GM19463 (cell line): ENCODE measurements around the gene NRGN.

Experiments
- ATAC-seq: cut with Tn5 transposase; IDR thresholded peaks from one replicate; pipeline ENCODE4 v1.9.1; 2021; ENCODE audit warnings: mild to moderate bottlenecking, moderate library complexity; ENCODE audit not compliant: unreplicated experiment

The NRGN gene

DNA sequence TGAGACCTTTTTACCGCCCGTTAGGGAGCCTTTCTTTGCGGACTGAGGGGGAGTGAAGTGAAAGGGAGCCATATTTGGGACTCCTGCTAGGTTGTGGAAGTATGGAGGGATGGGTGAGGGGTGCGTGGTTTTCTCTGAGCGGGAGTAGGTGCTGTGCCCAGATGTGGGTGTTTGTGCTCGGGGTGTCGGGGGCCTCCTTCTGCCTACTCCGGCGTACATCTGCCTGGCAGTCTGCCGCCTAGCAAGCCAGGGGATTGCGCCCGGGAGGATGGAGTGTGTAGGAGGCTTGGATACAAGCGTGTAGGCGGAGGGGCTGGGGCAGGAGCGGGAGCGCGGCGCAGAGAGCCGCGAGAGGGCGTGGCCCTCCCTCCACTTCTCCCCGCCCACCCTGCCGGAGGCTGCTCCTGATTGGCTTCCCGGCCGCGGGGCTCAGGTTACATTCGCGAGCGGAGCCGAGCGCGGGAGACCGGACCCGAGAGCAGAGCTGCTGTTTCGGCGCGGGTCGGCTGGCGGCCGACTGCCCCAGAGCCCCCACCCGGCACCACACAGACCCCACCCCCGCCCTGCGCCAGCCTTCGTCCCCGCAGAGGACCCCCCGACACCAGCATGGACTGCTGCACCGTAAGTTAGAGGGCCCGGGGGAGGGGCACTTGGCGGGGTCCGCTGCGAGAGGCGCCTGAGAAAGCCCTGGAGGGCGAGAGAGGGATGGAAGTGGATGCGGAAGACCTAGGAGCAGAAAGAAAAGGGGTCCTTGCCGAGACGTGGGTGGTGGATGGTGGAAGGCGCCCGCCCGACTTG, at the start of gene NRGN:
TSS of gene NRGN (plus strand) at position 464 of the 798 bp plus-strand sequence. CDS start at position 607, 143 bp downstream.
- peak; percentile 99 for ATAC-seq

DNA sequence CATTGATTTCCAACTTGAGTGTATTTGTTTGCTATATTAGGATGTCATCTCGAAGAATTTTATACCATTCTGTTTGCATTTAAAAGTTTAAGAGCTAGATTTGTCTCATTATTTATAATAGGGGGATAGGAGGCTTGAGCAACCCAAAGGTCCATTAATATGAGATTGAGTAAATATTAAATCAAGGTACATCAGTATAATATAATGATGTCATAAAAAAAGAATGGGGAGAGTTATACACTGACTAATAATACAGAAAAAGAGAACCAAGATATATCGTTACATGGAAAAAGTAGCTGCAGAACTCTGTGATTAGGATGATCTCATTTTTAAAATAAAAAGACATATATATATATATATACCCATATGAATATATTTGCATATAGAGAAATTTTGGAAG, 46.6 kb upstream of the NRGN start:
- no peak for ATAC-seq

DNA sequence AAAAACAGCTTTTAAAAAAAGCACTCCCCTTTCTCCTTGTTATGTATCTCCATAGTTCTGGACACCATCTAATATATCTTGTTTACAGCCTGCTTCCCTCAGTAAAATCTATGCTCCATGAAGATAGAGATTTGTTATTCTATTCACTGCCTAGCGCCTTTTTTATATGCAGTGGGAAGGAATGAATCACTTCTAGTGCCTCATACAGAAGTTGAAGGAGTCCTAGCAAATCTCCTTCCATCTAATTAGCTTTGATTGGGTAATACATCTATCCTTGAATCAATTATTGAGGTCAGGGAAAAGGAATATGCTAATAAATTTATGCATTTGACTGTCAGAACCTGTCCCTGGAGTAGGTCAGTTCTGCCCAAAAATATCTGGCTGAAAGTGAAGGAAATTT, 40.2 kb upstream of the NRGN start:
- ATAC-seq: no peak

DNA sequence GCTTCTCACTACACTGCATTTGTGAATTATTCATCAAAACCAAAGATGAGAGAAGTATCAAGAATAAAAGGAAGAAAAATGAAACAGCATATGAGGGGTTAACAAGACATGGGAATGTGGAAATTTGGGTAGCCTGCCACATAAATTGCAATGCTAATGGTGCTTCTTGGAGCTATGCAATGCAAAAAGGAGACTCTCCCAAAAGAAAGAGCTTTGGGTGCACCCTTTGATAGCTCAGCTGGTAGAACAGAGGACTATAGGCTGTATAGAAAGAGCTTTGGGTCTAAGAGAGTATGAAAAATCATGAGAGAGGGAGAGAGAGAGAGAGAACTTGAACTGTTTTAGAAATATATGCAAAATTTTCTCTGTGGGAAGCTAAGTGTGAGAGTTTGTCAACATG, 39.7 kb upstream of the NRGN start:
- ATAC-seq: no peak

DNA sequence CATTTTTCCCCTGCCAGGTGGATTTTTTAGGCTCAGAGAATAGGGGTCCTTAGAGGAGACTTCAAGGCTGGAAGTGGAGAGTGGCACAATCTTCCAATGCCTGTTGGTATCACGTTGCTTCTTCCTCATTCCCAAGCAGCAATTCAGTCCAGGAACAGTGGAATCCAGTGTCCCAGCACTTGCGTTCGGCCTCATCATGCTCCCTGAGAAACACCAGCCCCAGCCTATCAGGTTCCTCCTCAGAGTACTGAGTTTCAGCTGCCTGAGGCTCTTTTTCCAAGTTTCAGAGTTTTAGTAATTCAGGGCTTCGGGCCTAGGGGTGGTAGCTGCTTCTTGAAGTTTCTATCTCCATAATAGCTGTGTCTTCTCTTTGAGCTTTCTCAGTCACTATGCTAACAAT, 31.9 kb upstream of the NRGN start:
- ATAC-seq: no peak

DNA sequence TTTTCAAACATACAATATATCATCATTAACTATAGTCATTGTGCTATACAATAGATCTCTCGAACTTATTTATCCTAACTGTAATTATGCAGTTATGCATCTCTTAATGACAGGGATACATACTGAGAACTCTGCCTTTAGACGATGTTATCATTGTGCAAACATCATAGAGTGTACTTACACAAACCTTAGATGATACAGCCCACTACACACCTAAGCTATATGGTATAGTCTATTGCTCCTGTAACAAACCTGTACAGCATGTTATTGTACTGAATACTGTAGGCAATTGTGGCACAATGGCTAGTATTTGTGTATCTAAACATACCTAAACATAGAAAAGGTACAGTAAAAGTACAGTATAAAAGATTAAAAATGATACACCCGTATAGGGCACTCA, 27.4 kb upstream of the NRGN start:
- ATAC-seq: no peak

DNA sequence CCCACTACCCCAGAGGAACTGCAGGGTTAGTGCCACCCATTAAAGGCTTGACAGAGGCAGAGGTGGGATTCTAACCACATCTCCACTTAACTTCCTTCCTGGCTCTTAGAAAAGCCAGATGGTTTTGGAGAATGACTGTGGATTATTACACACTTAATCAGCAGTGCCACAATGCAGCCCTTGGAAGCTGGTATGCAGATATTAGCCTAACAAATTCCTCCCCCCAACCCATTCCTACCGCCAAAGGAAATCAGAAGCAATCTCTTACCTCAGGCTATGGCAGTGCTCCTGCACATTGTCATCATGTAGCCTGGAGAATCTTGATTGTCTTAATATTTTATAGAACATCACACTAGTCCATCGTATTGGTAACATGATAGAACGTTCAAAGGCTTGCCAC, 23.2 kb upstream of the NRGN start:
- no peak for ATAC-seq

DNA sequence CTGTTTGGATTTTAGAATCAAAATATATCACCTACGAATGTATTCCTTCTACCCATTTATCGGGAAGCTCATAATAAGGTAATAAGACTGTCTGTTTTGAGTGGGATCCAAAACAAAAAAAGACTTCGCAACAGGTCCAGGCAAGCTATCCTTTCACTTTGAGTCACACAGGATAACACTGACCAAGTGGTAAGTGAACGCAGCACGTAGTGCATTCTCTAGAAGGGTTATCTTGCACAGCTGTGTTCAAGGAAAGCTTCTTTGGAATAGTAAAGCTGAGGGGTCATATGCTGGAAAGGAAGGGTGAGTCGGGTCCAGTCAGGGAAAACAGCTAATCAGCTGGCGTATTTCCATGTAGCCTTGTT, 22.3 kb upstream of the NRGN start:
- peak; percentile 74 for ATAC-seq

DNA sequence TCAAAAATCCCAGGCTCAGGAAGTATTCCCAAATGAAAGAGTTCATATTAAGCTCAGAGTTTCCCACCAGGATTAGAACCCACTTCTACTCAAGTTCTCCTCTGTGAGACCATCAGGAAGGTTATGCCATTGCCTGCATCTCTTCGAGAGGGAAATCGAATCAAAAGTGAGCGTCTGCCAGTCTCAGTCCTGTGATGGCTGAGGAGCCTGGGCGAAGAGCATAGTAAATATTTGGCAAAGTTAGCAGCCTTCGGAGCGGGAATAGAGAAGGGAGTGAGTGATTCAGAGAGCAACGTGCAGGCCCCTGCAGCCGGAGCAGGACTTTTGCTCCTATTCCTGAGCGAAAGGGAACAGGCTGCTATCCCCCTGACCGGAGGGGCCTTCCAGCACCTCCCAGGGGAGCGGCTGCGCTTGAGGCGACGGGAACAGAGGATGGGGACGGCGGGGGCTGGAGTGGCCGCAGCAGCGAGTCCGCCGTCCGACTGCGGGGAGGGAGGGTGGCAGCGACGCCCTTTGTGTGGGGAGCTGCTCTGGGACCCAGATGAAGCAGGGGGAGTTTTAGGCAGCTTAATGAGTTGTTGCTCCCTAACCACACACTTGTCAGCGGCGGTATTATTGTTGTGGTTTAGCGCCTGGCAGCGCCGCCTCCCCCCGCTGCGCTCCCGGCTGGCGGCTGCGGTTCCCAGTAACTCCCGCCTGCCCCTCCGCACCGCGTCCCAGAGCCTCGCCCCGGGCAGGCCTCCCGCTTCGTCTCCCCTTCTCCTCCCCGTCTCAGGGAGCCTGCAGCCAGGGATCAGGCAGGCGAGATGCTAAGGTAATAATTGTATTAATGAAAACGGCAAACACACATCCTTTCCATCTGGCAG, 21.7 kb upstream of the NRGN start:
- ATAC-seq: peak; percentile 48

DNA sequence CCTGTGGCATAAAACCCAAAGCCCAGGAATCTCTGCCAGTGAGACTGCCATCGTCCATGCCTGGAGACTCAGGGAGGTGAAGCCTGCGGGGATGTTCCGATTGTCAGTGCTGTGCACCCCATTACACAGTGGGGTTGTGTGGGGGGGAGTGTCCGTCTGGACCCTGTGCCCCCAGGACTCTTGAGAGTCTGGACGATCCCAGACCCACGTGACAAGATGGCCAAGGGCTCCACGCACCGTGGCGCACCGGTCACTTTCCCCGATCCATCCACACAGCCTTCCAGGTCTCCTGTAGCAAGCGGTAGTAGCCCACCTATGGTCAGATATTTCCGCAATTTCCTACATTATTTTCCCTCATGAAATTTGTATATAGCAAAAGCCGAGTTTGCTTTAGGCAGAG, 20.9 kb upstream of the NRGN start:
- no peak for ATAC-seq

DNA sequence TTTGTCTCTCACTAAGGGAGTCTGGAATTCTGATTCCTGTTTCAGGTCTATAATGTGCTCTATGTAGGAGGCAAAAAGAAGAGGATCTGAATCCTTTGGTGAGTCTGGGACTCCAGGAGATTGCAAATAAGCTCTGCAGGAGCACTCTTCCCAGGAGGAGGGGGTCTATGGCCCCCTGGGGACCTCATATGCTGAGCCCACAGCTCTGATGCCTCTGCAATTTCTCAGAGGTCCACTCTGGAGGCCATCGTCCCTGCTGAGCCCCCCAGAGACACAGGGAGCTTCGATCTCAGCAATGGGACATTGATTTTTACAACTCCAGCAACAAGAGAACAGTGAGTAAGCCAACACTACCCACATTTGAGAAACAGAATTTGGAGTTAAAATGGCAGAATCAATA, 20.2 kb upstream of the NRGN start:
- no peak for ATAC-seq

DNA sequence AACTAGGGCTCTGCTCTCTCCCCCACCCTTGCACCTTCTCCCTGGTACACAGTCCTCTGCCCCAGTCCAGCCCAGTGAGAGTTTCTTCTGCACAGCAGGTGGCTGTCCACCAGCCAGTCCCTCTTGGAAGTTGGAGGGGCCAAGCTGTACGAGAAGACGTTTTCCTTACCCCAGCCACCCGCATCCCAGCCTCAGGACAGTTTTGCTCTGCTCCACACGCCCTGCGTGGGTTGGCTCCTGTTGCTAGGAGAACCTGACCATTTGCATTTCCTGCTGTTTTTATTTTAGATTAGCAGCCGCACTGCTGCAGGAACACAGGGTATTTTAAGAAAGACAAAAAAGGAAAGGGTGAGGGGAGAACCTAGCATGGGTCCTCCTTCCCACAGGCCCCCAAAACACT, 17.6 kb upstream of the NRGN start:
- no peak for ATAC-seq

DNA sequence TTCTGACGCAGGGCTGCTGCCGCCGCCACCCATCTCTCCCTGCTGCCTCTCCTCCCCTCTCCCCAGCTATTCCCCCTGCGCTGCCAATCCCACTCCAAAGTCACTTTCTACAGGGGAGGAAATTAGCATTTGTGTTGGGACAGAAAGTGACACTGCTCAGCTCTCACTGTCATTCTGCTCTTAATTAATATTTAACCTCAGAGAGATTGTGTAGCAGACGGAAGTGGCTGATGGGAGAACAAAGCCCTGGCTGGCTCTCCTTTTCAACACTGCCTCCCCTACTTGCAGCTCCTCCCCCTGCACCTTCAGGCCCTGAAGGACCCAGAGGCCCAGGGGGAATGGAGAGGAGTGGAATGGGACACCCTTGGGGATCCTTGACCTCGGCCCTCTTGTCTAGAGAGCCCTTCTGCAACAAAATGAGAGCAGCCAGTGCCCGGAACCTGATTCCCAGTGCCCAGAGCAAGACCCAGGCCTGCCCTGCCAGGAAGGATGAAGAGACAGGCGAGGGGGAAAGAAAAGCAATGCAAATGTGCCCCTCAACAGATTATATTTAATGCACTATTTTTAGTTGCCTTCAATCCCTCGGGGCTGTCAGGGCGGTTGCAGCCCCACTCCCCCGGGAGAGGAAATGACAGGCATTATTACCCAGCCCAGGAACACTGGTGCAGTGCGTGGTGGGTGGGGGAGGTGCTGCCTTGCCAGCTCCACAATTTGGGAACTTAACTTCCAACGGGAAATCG, 14.6 kb upstream of the NRGN start:
- ATAC-seq: peak; percentile 94

DNA sequence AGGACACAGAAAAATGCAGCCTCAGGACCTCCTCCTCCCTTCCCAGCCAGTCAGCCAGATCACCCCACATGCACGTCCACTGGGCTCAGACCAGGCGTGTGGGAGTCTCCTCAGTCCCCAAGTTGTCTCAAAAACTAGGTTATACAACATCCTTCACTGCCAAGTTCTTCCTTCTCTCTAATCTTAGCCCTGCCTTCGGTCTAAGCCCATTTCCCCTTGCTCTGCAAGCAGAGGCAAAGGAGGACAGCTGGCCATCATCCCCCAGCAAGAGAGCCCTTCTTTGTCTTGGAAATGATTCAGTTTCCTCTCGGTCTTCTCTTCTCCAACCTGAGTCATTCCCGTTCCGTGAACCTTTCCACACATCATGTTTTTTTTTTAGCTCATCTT, 14.0 kb upstream of the NRGN start:
- no peak for ATAC-seq

DNA sequence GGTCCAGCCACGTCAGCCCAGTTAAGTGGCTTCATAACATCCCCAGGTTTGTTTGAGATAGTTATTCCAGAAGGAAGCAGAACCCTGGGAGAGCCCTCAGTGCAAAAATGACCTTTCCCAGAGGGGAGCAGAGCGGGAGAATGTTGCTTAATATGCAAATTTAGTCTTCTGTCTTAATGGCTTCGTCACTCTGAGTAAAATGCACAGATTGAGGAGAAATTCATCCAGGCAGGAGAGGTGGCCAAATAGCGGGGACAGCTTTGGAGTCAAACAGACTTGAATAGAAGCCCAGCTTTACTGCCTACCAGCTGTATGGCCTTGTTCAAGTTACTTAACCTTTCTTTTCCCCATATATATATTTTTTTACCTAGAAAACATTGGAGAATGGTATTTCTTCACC, 12.3 kb upstream of the NRGN start:
- no peak for ATAC-seq

DNA sequence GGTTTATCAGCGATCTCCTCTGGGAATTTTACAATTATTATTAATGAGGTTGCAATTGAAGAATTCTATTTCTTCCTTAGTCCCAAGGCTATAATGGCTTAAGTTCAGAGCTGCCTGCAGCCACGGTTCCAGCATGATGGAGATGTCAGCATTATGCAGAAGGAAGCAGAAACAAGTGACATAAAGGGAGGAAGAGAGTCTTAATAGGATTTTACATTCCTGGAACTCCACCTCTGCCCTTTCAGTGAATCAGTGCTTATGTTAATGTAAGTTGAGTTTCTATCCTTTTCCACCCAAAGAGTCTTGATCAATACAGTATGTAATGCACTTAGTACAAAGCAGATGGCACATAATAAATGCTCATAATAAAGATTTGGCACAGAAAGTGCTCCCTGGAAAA, 11.6 kb upstream of the NRGN start:
- ATAC-seq: no peak

DNA sequence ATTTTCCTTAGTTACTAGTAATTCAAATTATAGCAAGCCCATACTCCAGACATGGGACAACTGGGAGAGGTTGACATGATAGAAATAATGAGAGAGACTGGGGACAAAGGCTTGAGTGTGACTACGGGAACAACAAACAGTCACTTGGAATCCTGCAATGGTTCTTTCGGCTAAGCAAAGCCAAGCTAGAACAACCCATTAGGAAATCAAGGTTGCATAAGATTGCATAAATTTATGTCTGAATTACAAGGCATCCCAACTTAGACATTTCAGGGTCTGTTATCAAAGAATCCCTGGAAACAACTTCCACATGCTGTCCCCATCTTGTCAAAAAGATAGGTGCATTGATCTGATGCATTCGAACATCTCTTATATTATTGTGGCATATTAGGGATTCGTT, 10.2 kb upstream of the NRGN start:
- ATAC-seq: no peak

DNA sequence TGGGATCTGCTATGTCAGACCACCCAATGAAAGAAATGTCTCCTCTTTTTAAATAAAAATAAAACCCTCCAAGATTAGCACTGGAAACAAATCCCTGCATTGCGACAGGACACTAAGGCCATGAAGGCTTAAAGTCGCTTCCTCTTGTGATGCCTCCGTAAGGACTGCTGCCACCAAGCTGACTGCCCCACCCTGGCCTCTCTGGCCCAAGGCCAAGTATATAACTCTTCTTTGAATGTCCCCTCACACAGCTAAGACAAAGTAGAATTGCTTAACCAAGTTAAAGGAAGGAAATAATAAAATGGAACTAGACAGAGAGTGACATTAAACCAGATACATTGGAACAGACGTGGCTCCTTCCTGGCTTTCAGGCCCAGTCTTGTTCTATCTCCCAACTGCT, 7.5 kb upstream of the NRGN start:
- ATAC-seq: no peak

DNA sequence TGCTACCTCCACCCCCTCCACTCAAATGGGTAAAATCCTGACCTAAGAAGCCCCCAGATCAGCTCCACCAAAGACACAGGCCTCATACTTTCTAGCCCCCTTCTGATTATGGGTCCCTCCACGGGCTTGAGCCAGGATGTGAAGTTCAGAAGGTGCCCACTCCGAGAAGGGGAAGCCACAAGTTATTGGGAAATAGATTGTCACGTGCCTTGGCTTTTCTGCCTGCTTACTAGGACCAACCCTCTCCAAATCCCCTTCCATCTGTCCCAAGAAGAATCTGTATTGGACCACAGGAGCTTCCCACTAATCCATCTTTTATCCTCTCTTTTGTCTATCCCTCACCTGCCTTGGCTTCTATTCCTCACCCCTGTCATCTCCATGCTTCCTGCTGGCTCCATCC, 3.0 kb upstream of the NRGN start:
- no peak for ATAC-seq

DNA sequence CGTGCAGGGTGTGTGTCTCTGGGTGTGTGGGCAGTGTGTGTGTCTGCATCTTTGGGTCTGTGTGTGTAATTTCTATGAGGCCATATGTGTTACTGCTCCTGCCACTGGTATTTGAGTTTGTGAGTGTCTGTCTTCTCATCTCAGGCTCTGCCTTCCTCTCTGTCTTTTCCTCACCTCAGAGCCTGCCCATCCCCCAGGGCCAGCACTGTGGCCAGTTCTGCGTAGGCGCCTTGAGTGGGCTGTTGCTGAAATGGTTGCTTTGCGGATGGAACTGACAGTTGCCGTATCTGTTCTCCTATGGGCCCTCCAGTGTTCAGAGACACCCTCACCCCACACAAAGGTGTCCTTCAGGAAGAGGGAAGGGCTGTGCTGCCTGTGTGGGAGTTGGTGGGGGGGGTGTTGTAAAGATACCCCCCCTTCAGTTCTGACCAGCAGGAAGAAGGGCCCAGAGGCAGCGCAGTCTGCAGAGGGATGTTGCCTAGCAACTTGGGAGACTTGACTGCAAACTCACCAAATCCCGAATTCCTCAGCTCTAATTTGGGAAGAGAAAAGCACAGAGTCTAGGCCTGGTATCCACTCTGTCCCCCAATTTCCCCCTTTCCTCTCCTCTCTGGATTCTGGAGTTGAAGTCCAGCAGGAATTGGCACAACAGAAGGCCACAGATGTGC, 2.0 kb upstream of the NRGN start:
- ATAC-seq: no peak
